Spinal cord (tissue), 10 donors: ENCODE results near the gene LAMA5. TPM values are rescaled to one million over a fixed set of nuclear protein-coding genes. Genes with fewer than 3 reads are reported as not detected.

ENCODE experiments used
- DNase-seq, 6 donors: peaks; one replicate each; pipeline versions ENCODE4 v3.0.0 to v3.0.0-alpha.2; 2013 to 2015; ENCODE audit warnings: low spot score in 6 of 6, low read depth in 4 of 6
- H3K27ac ChIP-seq: one replicate; pipeline ENCODE4 v1.5.1; 2013; ENCODE audit warnings: low read depth, low read length, control low read depth
- H3K27me3 ChIP-seq: one replicate; pipeline ENCODE4 v1.6.1; 2013; ENCODE audit warnings: low read length; ENCODE audit not compliant: control insufficient read depth, insufficient read depth
- H3K36me3 ChIP-seq: one replicate; pipeline ENCODE4 v1.6.1; 2013; ENCODE audit warnings: low read length; ENCODE audit not compliant: control insufficient read depth, insufficient read depth
- H3K4me1 ChIP-seq: one replicate; pipeline ENCODE4 v1.6.1; 2013; ENCODE audit warnings: low read length; ENCODE audit not compliant: control insufficient read depth, insufficient read depth
- H3K4me3 ChIP-seq: one replicate; pipeline ENCODE4 v1.5.1; 2013; ENCODE audit warnings: low read depth, low read length, control low read depth
- H3K9me3 ChIP-seq: one replicate; pipeline ENCODE4 v1.6.1; 2013; ENCODE audit warnings: low read length; ENCODE audit not compliant: control insufficient read depth, insufficient read depth
- WGBS: methylation state at CpG from one replicate; pipeline ENCODE4 v1.1.5; 2013; ENCODE audit warnings: missing lambda C conversion rate; ENCODE audit not compliant: insufficient coverage; 5-methylcytosine and 5-hydroxymethylcytosine counted together
- polyA plus RNA-seq, 2 donors: library from polyadenylated mRNA; unstranded; fragments of 120-200 nt; gene quantifications; one replicate each; pipeline ENCODE4 v1.2.1, GENCODE V29; 2013; ENCODE audit not compliant: insufficient read length in 2 of 2
- total RNA-seq, 2 donors: library from RNA; depleted of rRNA in 1 of 2; stranded (reverse); fragments of 120-200 nt in 1 of 2; fragments of >200 nt in 1 of 2; gene quantifications; one replicate each; pipeline versions ENCODE4 v1.2.3 to v1.2.4, GENCODE V29; 2013 to 2014
- donor health status: healthy.

LAMA5 gene
- total and polyA plus RNA-seq, 4 donors, result 15.8 to 86.8 (median 64.8) TPM

- H3K4me1 ChIP-seq, result peaks cover 94% of the 10 kb centered on the region
- H3K27me3 ChIP-seq, result no peaks in the 10 kb centered on the region
- H3K9me3 ChIP-seq, result no peaks in the 10 kb centered on the region
- H3K36me3 ChIP-seq, result peaks cover 85% of the 10 kb centered on the region
- DNase-seq, result no peak
- 50% methylated on average over 12 of the region's 16 CpGs for WGBS
- H3K27ac ChIP-seq, result peak overlapping the region; percentile 57
- H3K4me3 ChIP-seq, result no peak overlapping the region
Observed at GRCh38 chr20:62359043-62359490, 8.0 kb downstream of the LAMA5 start.

- peaks cover 87% of the 10 kb centered on the region for H3K36me3 ChIP-seq
- peaks cover 91% of the 10 kb centered on the region for H3K4me1 ChIP-seq
- 65% methylated on average over 19 of the region's 24 CpGs for WGBS
- H3K9me3 ChIP-seq, result no peaks in the 10 kb centered on the region
- no peak overlapping the region for H3K27ac ChIP-seq
- no peak overlapping the region for H3K4me3 ChIP-seq
- H3K27me3 ChIP-seq, result no peaks in the 10 kb centered on the region
- DNase-seq, result peak in 1 of 6 donors; percentile 20
Observed at GRCh38 chr20:62358171-62359042, 8.7 kb downstream of the LAMA5 start.

- Histone ChIP-seq H3K27ac (no peak overlapping the region), H3K4me1 (peaks cover 91% of the 10 kb centered on the region), H3K27me3 (no peaks in the 10 kb centered on the region), H3K4me3 (no peak overlapping the region), H3K36me3 (peaks cover 88% of the 10 kb centered on the region), H3K9me3 (no peaks in the 10 kb centered on the region)
- DNase-seq, result peak in 1 of 6 donors; percentile 19
- 55% methylated on average over 5 of the region's 7 CpGs for WGBS
Observed at GRCh38 chr20:62357681-62358080, 9.4 kb downstream of the LAMA5 start.

- H3K36me3 ChIP-seq, result peaks cover 89% of the 10 kb centered on the region
- peaks cover 91% of the 10 kb centered on the region for H3K4me1 ChIP-seq
- H3K4me3 ChIP-seq, result no peak overlapping the region
- no peaks in the 10 kb centered on the region for H3K27me3 ChIP-seq
- WGBS, result 42% methylated on average over 22 of the region's 25 CpGs
- peak overlapping the region; percentile 82 for H3K27ac ChIP-seq
- peak in 1 of 6 donors; percentile 55 for DNase-seq
- no peaks in the 10 kb centered on the region for H3K9me3 ChIP-seq
Observed at GRCh38 chr20:62357187-62357667, 9.9 kb downstream of the LAMA5 start.

GRCh38 chr20:62356589-62357186 lies 10.4 kb downstream of the LAMA5 start:
- Histone ChIP-seq H3K36me3 (peaks cover 89% of the 10 kb centered on the region), H3K4me3 (no peak overlapping the region), H3K4me1 (peaks cover 91% of the 10 kb centered on the region), H3K9me3 (no peaks in the 10 kb centered on the region), H3K27ac (peak overlapping the region; percentile 82), H3K27me3 (no peaks in the 10 kb centered on the region)
- 43% methylated on average over 16 of the region's 17 CpGs for WGBS
- DNase-seq, result no peak

- peak overlapping the region; percentile 82 for H3K27ac ChIP-seq
- no peaks in the 10 kb centered on the region for H3K27me3 ChIP-seq
- H3K4me1 ChIP-seq, result peaks cover 86% of the 10 kb centered on the region
- peaks cover 89% of the 10 kb centered on the region for H3K36me3 ChIP-seq
- no peak overlapping the region for H3K4me3 ChIP-seq
- no peaks in the 10 kb centered on the region for H3K9me3 ChIP-seq
- DNase-seq, result peak in 1 of 6 donors; percentile 72
- 33% methylated on average over 28 of the region's 29 CpGs for WGBS
Observed at GRCh38 chr20:62355878-62356588, 11.1 kb downstream of the LAMA5 start.

- whole genome bisulfite sequencing, result 31% methylated on average over 4 of the region's 11 CpGs
- no peaks in the 10 kb centered on the region for H3K27me3 ChIP-seq
- no peak overlapping the region for H3K4me3 ChIP-seq
- peak in 2 of 6 donors; percentile 57 to 73 for DNase-seq
- H3K27ac ChIP-seq, result peak overlapping the region; percentile 82
- H3K9me3 ChIP-seq, result no peaks in the 10 kb centered on the region
- peaks cover 90% of the 10 kb centered on the region for H3K36me3 ChIP-seq
- H3K4me1 ChIP-seq, result peaks cover 81% of the 10 kb centered on the region
Observed at GRCh38 chr20:62355516-62355877, 11.6 kb downstream of the LAMA5 start.

GRCh38 chr20:62354811-62355341 lies 12.2 kb downstream of the LAMA5 start:
- peaks cover 78% of the 10 kb centered on the region for H3K4me1 ChIP-seq
- no peak overlapping the region for H3K4me3 ChIP-seq
- H3K9me3 ChIP-seq, result no peaks in the 10 kb centered on the region
- no peak for DNase-seq
- no peak overlapping the region for H3K27ac ChIP-seq
- H3K27me3 ChIP-seq, result no peaks in the 10 kb centered on the region
- 60% methylated on average over 15 of the region's 16 CpGs for WGBS
- H3K36me3 ChIP-seq, result peaks cover 97% of the 10 kb centered on the region

GRCh38 chr20:62354031-62354808 lies 12.9 kb downstream of the LAMA5 start:
- Histone ChIP-seq H3K27ac (no peak overlapping the region), H3K9me3 (no peaks in the 10 kb centered on the region)

More at GRCh38 chr20:62354031-62354808, 12.9 kb downstream of the LAMA5 start:
- DNase-seq, result no peak
- no peaks in the 10 kb centered on the region for H3K27me3 ChIP-seq
- 76% methylated on average over 13 of the region's 14 CpGs for WGBS
- H3K4me3 ChIP-seq, result no peak overlapping the region
- peaks cover 94% of the 10 kb centered on the region for H3K36me3 ChIP-seq
- peaks cover 72% of the 10 kb centered on the region for H3K4me1 ChIP-seq
